Hepatocyte (in vitro differentiated cells): ENCODE results near the gene EEF2. TPM values are rescaled to one million over a fixed set of nuclear protein-coding genes. Genes with fewer than 3 reads are reported as not detected.

Source experiments
- DNase-seq: peaks from one replicate; pipeline ENCODE4 v3.0.0-alpha.2; 2016; ENCODE audit warnings: low spot score
- H2AFZ ChIP-seq: fragments of 200-600 bp; sonication (generic); 2 replicates; pipeline ENCODE4 v1.6.0; 2016; ENCODE audit warnings: antibody characterized with exemption, mild to moderate bottlenecking
- H3K27ac ChIP-seq: fragments of 200-600 bp; sonication (generic); 2 replicates; pipeline ENCODE4 v1.5.1; 2016; ENCODE audit warnings: mild to moderate bottlenecking
- H3K27me3 ChIP-seq: fragments of 200-600 bp; sonication (generic); 2 replicates; pipeline ENCODE4 v1.6.1; 2016
- H3K36me3 ChIP-seq: fragments of 200-600 bp; sonication (generic); replicated peaks from 2 replicates; pipeline ENCODE4 v1.5.1; 2016; ENCODE audit warnings: low read depth; ENCODE audit not compliant: insufficient read depth
- H3K4me1 ChIP-seq: fragments of 200-600 bp; sonication (generic); 2 replicates; pipeline ENCODE4 v1.5.1; 2016; ENCODE audit warnings: mild to moderate bottlenecking, moderate library complexity; ENCODE audit not compliant: insufficient read depth
- H3K4me2 ChIP-seq: fragments of 200-600 bp; sonication (generic); 2 replicates; pipeline ENCODE4 v1.6.0; 2016
- H3K4me3 ChIP-seq: fragments of 200-600 bp; sonication (generic); 2 replicates; pipeline ENCODE4 v1.5.1; 2016; ENCODE audit warnings: mild to moderate bottlenecking
- H3K79me2 ChIP-seq: fragments of 200-600 bp; sonication (generic); 2 replicates; pipeline ENCODE4 v1.6.0; 2017; ENCODE audit warnings: mild to moderate bottlenecking
- H3K9me2 ChIP-seq: fragments of 200-600 bp; sonication (generic); replicated peaks from 2 replicates; pipeline ENCODE4 v1.6.0; 2017; ENCODE audit warnings: mild to moderate bottlenecking; ENCODE audit not compliant: insufficient read depth
- H3K9me3 ChIP-seq: fragments of 200-600 bp; sonication (generic); 2 replicates; pipeline ENCODE4 v1.5.1; 2016; ENCODE audit warnings: low read depth, mild to moderate bottlenecking
- H4K20me1 ChIP-seq: fragments of 200-600 bp; sonication (generic); 2 replicates; pipeline ENCODE4 v1.6.0; 2016; ENCODE audit warnings: mild to moderate bottlenecking; ENCODE audit not compliant: insufficient read depth, poor library complexity, severe bottlenecking
- EZH2 ChIP-seq: fragments of 200-600 bp; sonication (generic); IDR thresholded peaks from 2 replicates; pipeline ENCODE4 v1.6.1; 2016; ENCODE audit warnings: antibody characterized with exemption, mild to moderate bottlenecking, borderline replicate concordance
- EZH2phosphoT487 ChIP-seq: fragments of 200-600 bp; sonication (generic); IDR thresholded peaks from one replicate; pipeline ENCODE4 v1.6.1; 2018; ENCODE audit warnings: antibody characterized with exemption, mild to moderate bottlenecking, low read depth, moderate library complexity; ENCODE audit not compliant: unreplicated experiment, severe bottlenecking
- WGBS: methylation state at CpG from one replicate; pipeline ENCODE4 v1.1.6; 2016; ENCODE audit warnings: low lambda C conversion rate; ENCODE audit errors: missing lambda C conversion rate; 5-methylcytosine and 5-hydroxymethylcytosine counted together
- polyA plus RNA-seq: library from polyadenylated mRNA; unstranded; fragments of >200 nt; fragmentation: Nextera tagmentation; extraction: Ambion mirVana; gene quantifications from 2 replicates; pipeline ENCODE4 v1.2.1, GENCODE V29; 2016
- total RNA-seq: library from RNA; depleted of rRNA; stranded (reverse); fragments of >200 nt; gene quantifications from 2 replicates; pipeline ENCODE4 v1.2.3, GENCODE V29; 2014
- TF ChIP-seq, protein P1 (sequence below): fragments of 200-600 bp; sonication (generic); IDR thresholded peaks from 2 replicates; pipeline ENCODE4 v1.5.1; 2016; ENCODE audit warnings: antibody characterized with exemption, mild to moderate bottlenecking; ENCODE audit not compliant: poor library complexity

The EEF2 gene
- total and polyA plus RNA-seq, 2 experiments from 2014 or later: 526 to 1,740 TPM

DNA sequence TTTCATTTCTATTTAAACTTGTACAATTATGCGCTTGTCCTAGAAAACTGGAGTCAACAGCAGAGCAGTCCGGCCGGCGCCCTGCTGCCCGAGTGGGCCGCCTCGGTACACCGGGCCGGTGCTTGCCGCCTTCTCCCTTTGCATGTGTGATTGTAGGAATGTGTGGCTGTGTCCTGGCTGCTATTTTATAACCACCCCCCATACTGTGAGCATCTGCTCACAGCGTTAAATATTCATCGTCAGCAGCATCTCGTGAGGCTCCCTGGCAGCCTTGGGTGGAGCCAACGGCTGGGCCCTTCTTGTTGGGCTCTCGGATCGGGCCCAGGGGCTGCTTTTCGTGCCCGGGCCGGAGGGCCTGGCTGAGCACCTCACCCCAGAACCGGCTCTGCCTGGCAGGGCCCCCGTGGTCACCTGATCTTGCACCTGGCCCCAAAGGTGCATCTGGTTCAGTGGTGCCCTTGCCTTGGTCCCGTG lies 32.9 kb upstream of the EEF2 start:
- H3K4me3 ChIP-seq: no peak overlapping the region
- H3K4me2 ChIP-seq: no peak overlapping the region
- peaks cover 64% of the 10 kb centered on the region for H4K20me1 ChIP-seq
- TF ChIP-seq, protein P1, sequence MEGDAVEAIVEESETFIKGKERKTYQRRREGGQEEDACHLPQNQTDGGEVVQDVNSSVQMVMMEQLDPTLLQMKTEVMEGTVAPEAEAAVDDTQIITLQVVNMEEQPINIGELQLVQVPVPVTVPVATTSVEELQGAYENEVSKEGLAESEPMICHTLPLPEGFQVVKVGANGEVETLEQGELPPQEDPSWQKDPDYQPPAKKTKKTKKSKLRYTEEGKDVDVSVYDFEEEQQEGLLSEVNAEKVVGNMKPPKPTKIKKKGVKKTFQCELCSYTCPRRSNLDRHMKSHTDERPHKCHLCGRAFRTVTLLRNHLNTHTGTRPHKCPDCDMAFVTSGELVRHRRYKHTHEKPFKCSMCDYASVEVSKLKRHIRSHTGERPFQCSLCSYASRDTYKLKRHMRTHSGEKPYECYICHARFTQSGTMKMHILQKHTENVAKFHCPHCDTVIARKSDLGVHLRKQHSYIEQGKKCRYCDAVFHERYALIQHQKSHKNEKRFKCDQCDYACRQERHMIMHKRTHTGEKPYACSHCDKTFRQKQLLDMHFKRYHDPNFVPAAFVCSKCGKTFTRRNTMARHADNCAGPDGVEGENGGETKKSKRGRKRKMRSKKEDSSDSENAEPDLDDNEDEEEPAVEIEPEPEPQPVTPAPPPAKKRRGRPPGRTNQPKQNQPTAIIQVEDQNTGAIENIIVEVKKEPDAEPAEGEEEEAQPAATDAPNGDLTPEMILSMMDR: no peak
- TF ChIP-seq EZH2phosphoT487 (no peak), EZH2 (no peak)
- no peak overlapping the region for H3K27ac ChIP-seq
- peaks cover 98% of the 10 kb centered on the region for H3K79me2 ChIP-seq
- H3K4me1 ChIP-seq: peaks cover 8% of the 10 kb centered on the region
- DNase-seq: no peak
- 97% methylated on average over 22 of the region's 22 CpGs for WGBS
- H3K27me3 ChIP-seq: no peaks in the 10 kb centered on the region
- no peaks in the 10 kb centered on the region for H3K9me2 ChIP-seq
- no peak overlapping the region for H2AFZ ChIP-seq
- H3K36me3 ChIP-seq: no peaks in the 10 kb centered on the region
- H3K9me3 ChIP-seq: no peaks in the 10 kb centered on the region

DNA sequence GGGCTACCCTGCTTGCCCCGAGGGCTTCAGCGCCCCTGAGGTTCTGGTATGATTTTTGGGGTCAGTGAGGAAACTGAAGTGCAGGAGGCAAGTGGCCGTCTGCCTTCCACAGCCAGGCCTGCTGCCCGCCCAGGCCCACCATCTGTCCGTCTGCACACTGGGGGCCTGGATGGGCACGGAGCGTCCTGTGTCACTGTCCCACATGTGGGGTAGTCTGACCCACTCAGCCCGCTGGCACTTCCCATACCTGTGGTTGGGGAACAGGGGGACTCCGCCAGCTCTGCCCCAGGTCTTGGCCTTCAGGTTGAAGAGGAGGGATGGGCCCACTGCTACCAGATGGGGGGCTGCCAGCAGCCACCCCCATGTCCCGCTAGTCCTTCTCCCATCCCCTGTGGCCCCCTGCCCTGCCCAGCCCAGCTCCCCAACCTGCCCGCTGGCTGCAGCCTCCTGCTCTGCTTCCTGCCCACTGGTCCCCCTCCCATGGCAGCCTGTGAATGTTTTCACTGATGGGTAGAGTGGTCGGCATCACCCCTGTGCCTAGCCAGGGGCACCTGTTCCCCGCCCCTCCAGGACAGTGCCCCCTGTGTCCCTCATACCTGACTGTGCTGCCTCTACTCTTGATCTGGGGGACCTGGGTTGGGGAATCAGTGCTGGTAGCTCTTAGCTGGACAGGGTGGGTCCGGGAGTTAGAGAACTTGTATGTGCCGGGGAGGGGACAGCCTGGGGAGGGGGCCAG lies 31.8 kb upstream of the EEF2 start:
- H3K9me2 ChIP-seq: no peaks in the 10 kb centered on the region
- peaks cover 97% of the 10 kb centered on the region for H3K79me2 ChIP-seq
- peaks cover 8% of the 10 kb centered on the region for H3K4me1 ChIP-seq
- H2AFZ ChIP-seq: no peak overlapping the region
- H3K9me3 ChIP-seq: no peaks in the 10 kb centered on the region
- DNase-seq: no peak
- H3K4me3 ChIP-seq: no peak overlapping the region
- peaks cover 74% of the 10 kb centered on the region for H4K20me1 ChIP-seq
- H3K4me2 ChIP-seq: no peak overlapping the region
- no peaks in the 10 kb centered on the region for H3K27me3 ChIP-seq
- no peaks in the 10 kb centered on the region for H3K36me3 ChIP-seq
- H3K27ac ChIP-seq: no peak overlapping the region
- TF ChIP-seq EZH2phosphoT487: no peak
- TF ChIP-seq, protein P1: no peak
- no peak for TF ChIP-seq EZH2
- WGBS: 96% methylated on average over 14 of the region's 15 CpGs

DNA sequence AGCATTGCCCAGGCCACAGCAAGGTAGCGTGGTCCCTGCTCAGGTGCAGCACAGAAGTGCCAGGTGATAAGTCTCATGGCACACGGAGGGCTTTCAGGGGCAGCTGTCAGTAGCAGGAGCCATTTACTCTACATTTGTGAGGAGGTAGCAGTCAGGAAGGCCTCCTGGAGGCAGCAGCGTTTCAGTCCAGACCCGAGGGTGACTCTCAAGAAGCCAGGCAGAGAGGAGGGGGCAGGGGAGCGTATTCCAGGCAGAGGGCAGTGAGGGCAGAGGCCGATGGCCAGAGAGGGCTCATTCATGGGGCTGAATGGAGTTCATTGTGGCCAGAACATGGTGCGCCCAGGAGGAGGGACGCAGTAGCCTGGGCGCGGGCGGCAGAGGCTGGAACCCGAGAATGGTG lies 31.2 kb upstream of the EEF2 start:
- Histone ChIP-seq H3K9me2 (no peaks in the 10 kb centered on the region), H3K79me2 (peaks cover 93% of the 10 kb centered on the region), H3K27ac (no peak overlapping the region), H4K20me1 (peaks cover 72% of the 10 kb centered on the region), H3K4me2 (no peak overlapping the region), H2AFZ (no peak overlapping the region), H3K36me3 (no peaks in the 10 kb centered on the region), H3K4me1 (peaks cover 8% of the 10 kb centered on the region), H3K27me3 (no peaks in the 10 kb centered on the region), H3K9me3 (no peaks in the 10 kb centered on the region), H3K4me3 (no peak overlapping the region)
- no peak for DNase-seq
- 95% methylated on average over 12 of the region's 12 CpGs for WGBS
- TF ChIP-seq EZH2: no peak
- TF ChIP-seq, protein P1: no peak
- TF ChIP-seq EZH2phosphoT487: no peak
